Activated T-cell treated with anti-CD3 and anti-CD28 coated beads for 24 hours (primary cell): Measurements from ENCODE around the gene TTC21B.
"Not testable (repeated sequence)": the region's sequence is repeated elsewhere in the genome, so short reads cannot be mapped to it uniquely, and the experiment has no call there.

Experiments used
- DNase-seq: peaks from one replicate; pipeline ENCODE4 v3.0.0-alpha.2; 2020; ENCODE audit warnings: low read depth

The TTC21B gene

DNA sequence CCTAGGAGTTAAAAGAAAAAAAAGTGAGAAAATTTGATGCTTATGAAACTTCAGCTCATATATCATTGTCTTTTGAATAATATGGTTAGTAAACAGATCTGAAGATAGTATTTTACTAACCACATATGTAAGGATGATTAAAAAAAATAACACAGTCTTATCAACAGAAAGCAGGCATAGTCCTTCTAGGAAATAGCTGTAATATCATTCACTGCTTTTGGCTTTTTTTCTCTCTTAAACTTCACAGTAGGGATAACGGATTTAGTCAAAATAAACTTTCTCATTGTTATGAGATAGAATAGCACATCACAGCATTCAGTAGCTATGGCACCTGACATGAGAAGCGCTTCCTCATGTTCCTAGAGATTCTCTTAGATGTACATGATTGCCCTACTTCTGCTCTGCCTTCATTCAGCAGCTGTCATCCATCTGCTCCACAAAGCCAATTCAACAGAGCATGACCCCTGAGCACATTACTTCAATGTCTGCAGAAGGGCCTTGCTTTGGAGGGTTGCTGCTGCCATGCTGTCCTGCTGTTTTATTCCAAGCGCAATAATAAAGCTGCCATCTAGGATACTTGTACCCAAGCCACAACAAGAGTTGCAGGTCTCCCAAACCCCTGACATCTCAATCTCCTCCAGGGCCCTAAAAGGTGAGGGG is 67.0 kb downstream of the TTC21B start:
- no peak for DNase-seq

DNA sequence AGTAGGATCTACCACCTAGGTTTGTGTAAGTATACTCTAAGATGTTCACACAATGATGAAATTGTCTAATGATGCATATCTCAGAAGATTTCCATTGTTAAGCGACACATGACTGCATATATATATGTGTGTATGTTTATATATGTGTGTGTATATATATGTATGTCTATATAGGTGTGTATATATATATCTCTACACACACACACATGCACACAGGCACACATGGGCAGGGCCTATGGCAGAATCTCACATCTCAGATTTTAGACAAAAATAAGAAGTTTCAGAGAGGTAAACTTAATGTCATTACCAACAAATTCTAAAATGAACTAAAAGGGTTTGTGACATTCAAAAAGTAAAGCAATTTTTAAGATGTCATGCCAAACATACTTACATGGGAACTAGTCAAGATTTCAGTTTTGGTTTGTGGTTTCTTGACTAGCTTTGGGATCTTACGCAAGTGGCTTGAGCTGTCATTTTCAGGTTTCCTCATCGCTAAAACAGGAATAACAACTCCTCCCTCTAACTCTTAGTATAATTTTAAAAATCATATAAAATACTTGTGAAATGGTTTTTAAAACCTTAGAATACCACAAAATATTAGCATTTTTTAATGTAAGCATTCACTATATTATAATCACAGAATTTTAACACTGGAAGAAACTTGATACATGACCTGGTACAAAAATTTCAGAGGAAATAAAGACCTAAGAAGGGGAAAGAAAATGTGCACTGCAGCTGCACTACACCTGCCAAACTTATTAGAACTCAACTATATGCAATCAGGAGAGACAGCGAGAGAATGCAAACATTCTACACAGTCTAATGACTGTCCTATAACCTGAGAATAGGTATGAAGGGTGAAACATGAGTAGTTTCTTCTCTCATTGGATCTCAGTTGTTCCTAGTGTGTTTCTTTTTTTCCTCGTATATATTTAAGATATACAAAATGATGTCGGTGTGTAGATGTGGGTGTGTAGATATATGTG is 75.7 kb downstream of the TTC21B start:
- no peak for DNase-seq

GRCh38 chr2:165876712-165877111 is 76.9 kb downstream of the TTC21B start:
- no peak for DNase-seq

DNA sequence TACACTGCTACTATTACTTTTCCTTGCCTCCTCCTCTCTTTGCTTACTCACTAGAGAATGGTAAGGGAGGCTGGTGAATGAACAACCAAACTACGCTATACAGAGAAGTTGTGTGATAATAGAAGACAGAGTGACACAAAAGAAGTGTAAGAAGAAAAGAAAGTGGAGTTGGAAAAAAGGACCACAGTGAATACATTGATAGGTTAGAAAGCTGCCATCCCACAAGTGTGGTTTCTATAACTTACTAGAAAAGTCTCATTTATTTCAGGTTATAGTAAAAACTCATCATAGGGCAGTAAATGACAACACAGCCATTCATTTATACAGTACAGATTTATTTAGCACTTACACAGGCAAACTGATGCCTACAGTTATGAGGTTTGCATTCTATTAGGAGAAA is 77.3 kb downstream of the TTC21B start:
- no peak for DNase-seq

DNA sequence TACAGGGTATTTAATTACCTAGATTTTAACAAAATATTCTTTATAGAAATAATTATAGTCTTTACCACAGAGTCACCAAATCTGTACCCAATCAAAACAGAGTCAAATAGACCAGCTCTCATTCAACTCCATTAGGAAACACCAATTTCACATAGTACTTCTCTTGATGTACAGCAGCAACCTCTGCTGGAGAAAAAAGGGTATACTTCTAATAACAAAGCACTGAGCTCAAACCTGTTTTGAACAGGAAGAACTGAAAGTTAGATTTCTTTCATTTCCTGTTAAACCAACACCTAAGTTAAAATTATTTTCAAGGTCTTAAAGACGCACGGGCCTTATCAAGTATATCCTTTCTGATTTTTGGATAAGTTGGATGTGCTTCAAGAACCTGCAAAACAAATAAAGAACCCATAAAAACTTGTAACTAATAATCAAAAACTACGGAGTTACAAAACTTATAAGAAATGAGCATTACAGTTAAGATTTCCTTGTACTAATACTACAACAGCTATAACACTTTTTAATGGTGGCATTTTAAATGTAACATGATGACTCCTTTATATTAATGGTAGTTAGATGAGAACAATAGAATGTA is 79.0 kb downstream of the TTC21B start:
- no peak for DNase-seq

- DNase-seq: no peak
These were observed 81.3 kb downstream of the TTC21B start for GRCh38 chr2:165872101-165872791.

GRCh38 chr2:165871025-165871424 is 82.6 kb downstream of the TTC21B start:
- no peak for DNase-seq

DNA sequence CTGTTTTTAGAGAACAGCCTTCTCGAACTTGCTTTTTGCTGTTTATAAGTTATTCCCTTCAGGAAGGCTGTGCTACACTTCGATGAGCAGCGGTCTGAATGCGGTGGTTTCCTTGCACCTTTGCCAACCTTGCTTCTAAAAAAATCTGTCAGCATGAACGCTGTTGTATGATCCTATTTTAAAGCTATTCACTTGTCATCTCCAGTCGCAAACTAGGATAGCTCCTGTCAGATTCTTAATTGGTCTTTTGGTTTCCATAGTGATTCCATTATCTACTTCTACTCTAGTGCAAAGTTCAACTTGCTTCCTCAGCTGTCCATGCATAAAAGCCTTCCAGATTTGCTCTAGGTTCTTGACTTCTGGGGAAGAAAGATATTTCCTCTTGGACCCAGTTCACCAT is 83.2 kb downstream of the TTC21B start:
- DNase-seq: no peak

GRCh38 chr2:165868211-165868610 is 85.4 kb downstream of the TTC21B start:
- no peak for DNase-seq

DNA sequence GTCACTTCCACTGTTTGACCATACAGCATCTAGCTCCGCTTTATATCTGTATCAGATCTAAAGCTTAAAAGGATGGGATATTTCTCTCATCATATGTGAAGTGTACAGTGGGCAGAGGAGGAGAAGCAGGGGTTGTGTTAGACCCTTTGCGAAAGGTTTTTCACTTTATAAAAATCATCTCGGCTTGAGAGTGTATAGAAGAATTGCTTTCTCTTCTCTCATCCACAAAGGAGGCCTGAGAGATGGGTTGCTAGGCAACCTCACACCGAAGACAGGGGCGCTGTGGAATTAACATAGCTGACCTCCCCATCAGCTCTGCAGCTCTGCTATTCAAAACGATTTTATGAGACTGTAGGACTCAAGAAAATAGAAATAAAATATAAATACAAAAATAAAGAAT is 89.3 kb downstream of the TTC21B start:
- no peak for DNase-seq

- DNase-seq: no peak
These were observed 89.7 kb downstream of the TTC21B start for GRCh38 chr2:165863810-165864261.

DNA sequence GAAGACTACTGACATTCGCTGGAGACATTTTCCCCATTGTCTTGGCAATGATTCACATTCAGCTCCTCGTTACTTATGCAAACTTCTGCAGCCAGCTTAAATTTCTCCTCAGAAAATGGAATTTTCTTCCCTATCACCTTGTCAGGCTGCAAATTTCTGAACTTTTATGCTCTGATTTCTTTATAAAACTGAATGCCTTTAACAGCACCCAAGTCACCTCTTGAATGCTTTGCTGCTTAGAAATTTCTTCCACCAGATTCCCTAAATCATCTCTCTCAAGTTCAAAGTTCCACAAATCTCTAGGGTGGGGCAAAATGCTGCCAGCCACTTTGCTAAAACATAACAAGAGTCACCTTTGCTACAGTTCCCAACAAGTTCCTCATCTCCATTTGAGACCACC is 92.5 kb downstream of the TTC21B start:
- not testable (repeated sequence) for DNase-seq

DNA sequence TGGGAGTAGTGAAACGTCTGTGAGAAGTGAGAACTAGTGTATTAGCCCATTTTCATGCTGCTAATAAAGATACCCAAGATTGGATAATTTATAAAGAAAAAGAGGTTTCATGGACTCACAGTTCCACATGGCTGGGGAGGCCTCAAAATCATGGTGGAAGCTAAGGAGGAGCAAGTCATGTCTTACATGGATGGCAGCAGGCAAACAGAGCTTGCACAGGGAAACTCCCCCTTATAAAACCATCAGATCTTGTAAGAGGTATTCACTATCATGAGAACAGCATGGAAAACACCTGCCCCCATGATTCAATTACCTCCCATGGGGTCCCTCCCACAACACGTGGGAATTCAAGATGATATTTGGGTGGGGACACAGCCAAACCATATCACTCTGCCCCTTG is 93.9 kb downstream of the TTC21B start:
- DNase-seq: not testable (repeated sequence)

- no peak for DNase-seq
These were observed 95.7 kb downstream of the TTC21B start for GRCh38 chr2:165857876-165858275.

GRCh38 chr2:165852394-165852793 is 101.2 kb downstream of the TTC21B start:
- DNase-seq: no peak

DNA sequence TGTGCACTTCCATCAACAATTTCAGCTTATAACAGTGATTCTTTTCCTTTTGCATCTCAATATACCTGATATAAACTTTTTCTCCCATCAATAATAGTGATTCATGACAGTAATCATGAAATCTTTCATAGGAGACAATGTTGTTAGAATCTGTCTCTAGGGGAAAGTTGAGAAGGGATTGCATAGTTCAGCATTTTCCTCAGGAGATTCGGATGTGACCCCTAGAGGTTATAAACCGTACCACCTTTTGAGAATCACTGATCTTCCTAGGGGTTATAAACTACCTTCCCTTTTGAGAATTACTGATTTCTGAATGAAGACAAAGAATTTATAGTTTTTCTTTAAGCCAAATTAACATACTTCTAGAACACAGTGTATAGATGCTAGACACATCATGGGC is 106.6 kb downstream of the TTC21B start:
- DNase-seq: no peak

DNA sequence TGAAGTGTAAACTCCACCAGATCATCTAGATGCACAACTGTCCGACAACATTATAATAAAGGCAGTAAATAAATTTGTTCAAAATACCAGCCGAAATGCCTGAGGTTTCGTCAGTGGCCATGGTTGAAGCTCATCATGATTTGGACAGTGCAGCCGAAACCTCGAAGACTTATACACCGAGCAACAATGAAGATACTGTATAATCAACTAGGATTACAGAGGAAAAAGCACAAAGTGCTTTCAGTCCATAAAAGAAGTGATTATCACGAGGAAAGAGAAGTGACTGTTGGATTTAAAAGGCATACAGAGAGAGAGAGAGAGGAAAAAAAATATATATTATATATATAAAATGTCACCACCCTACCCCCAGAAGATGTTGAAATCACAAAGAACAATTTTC is 107.5 kb downstream of the TTC21B start:
- DNase-seq: no peak

DNA sequence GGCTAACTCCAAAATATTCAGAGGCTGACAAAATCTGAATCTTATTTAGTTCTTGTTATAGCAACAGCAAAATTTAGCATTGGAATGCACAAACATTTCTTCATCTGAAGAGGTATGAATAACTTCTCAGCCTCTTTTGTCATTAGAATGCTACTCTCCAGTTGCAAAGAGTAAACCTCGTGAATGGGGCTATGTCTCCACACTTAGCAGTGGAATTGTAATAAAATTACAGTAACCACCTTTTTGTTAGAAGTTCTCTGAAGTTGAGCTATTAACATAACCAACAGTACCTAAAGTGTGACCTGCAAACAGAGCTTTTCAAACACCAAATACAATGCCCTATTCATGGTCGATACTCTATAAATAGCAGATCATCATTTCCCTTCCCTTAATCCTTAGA is 109.4 kb downstream of the TTC21B start:
- no peak for DNase-seq

DNA sequence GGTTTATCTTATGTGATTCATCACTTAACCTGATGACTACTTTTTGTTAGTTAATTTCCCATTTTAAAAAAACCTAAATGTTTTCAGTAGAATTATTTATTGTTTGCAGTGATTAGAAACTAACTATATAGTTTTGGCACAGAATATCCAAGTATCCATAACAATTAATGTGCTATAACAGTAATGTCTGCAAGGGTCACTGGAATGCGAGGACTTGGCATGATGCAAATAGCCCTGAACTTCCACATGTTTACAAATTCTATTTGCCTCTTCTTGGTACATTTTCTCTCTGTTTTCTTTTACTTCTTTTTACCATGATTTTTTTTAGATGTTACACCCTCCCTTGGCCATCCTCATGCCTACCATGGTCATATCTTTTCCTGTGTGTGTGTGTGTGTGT is 110.2 kb downstream of the TTC21B start:
- DNase-seq: no peak

DNA sequence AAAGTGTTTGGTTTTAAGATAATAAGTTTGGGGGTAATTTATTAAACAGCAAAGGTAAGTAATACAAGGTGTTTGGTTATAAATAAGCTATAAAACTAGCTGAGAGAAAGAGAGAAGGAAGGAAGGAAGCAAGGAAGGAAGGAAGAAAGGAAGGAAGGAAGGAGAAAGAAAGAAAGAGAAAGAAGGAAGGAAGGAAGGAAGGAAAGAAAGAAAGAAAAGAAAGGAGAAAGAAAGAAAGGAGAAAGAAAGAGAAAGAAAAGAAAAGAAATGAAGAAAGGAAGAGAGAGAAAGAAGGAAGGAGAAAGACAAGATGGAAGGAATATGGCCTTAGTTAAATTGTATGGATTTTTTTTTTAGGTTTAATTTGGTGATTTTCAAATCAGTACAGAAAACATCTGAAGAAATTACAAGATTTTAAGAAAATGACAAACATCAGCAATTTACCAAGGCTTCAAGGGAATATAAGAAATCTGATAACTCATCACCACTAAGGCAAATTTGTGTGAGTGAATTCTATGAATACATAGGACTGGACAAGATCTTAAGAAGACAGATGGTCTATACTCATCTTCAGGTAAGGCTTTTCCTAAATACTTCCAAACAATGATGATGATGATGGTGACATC is 113.1 kb downstream of the TTC21B start:
- DNase-seq: no peak

DNA sequence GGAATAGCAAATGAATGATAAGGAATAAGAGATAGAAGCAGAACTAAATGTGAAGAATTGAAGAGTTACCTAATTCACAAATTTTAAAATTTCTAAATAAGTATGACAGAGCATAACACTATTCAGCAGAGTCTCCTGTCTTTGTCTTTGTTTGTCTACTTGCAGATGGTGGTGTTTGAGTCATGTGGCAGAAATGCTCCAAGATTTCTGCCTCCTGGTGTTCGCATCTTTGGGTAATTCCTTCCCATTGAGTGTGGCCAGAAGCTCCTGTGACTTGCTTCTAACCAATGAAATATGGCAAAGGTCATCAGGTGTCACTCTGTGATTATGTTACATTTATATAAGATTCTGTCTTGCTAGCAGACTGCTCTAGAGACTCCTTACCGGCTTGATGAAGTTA is 114.0 kb downstream of the TTC21B start:
- no peak for DNase-seq

GRCh38 chr2:165837122-165837521 is 116.5 kb downstream of the TTC21B start:
- DNase-seq: no peak
